ENCODE results near the gene UACA. TPM values are rescaled to one million over a fixed set of nuclear protein-coding genes. Genes with fewer than 3 reads are reported as not detected.

Gene UACA
- total and polyA plus RNA-seq, 2 donors (not counting 3 experiments of a cell fraction or from before 2014, with no cell fraction given), result 167 to 292 TPM

DNA sequence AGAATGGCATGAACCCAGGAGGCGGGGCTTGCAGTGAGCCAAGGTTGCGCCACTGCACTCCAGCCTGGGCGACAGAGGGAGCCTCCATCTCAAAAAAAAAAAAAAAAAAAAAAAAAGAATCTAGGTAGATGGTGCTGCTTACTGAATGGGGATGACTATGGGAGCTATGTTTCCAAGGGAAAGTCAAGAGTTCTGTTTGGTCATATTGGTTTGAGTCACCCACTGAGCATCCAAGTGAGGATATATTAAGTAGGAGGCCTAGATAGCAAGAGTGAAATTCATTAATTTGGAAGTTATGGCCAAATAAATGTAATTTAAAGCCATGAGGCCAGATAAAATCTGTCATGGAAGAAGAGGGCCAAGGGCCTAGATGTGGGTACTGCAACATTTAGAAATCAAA, 9.0 kb upstream of the UACA start:
- no peaks in the 10 kb centered on the region for H3K36me3 ChIP-seq (ENCODE audit: control insufficient read depth in 2 of 2, extremely low read depth in 1 of 2, insufficient read depth in 2 of 2, low read length in 2 of 2)
- H3K79me2 ChIP-seq (ENCODE audit: control insufficient read depth, insufficient read depth, low read length), result no peaks in the 10 kb centered on the region
- no peaks in the 10 kb centered on the region for H4K20me1 ChIP-seq (replicated peaks; ENCODE audit: control insufficient read depth, extremely low read depth, insufficient read depth, low read length)
- ChIA-PET POLR2A (no interaction called here), CTCF (interaction anchor here (2.3 kb wide), 1 partner anchor 39 kb away, joined by 8 read pairs; no protein-coding TSS in a partner anchor)
- no peak overlapping the region for H3K9ac ChIP-seq (replicated peaks; ENCODE audit: extremely low read depth, insufficient read depth, low read length)
- no peaks in the 10 kb centered on the region for H3K9me3 ChIP-seq (replicated peaks; ENCODE audit: control insufficient read depth, insufficient read depth, low read length)
- H3K27ac ChIP-seq (ENCODE audit: insufficient read depth, low read depth, low read length), result no peak overlapping the region
- dilution Hi-C loops (cut with MboI; ENCODE audit: extremely low pct_ligation_motif_present, low sequenced_read_pairs) (no loop called here), intact Hi-C loops (cut with micrococcal nuclease) (no loop called here)
- no peak overlapping the region for H3K4me3 ChIP-seq (replicated peaks in 1 of 3; ENCODE audit: insufficient read depth in 1 of 3, low read depth in 1 of 3, low read length in 3 of 3)
- FAIRE-seq (no peak), DNase-seq (ENCODE audit: low read depth, low spot score) (no peak)
- H3K4me2 ChIP-seq (ENCODE audit: insufficient read depth, low read length), result no peak overlapping the region
- H3K4me1 ChIP-seq (ENCODE audit: control insufficient read depth, extremely low read depth, insufficient read depth, low read length), result peaks cover 49% of the 10 kb centered on the region
- no peaks in the 10 kb centered on the region for H3K27me3 ChIP-seq (ENCODE audit: control insufficient read depth in 2 of 2, insufficient read depth in 2 of 2, low read length in 2 of 2)
- H2AFZ ChIP-seq (ENCODE audit: low read depth, low read length), result no peak overlapping the region
- H3K9me1 ChIP-seq (replicated peaks; ENCODE audit: control insufficient read depth, extremely low read depth, insufficient read depth, low read length), result no peaks in the 10 kb centered on the region
- BruUV-seq (replicated peaks), result no TSS peak
- TF ChIP-seq POLR2AphosphoS5 (IDR thresholded peaks at IDR 0.05; ENCODE audit: insufficient read depth, low read depth, low read length), result no peak
- TF ChIP-seq, protein P1, sequence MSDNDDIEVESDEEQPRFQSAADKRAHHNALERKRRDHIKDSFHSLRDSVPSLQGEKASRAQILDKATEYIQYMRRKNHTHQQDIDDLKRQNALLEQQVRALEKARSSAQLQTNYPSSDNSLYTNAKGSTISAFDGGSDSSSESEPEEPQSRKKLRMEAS (IDR thresholded peaks at IDR 0.05; ENCODE audit: insufficient read depth, insufficient read length), result no peak

DNA sequence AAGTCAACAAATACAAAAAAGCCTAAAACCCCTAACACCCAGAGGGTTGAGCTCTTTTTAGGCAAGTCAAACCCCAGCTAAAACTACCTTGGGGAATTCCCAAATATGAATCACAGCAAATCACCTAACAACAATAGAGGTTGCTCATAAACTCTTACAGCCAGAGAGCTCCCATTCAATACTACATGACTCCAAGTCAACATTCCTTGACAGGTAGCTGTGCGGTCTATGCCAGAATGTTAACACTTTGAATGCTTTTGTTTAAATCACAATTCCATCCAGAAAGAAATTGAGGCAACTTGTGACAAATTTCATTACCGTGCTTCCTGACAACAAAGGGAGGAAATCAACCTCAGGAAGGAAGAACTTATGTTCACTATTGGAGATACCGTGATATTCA, 7.5 kb upstream of the UACA start:
- no peak overlapping the region for H3K4me3 ChIP-seq (replicated peaks in 1 of 3; ENCODE audit: insufficient read depth in 1 of 3, low read depth in 1 of 3, low read length in 3 of 3)
- peak overlapping the region; percentile 18 for H2AFZ ChIP-seq (ENCODE audit: low read depth, low read length)
- no peak overlapping the region for H3K9ac ChIP-seq (replicated peaks; ENCODE audit: extremely low read depth, insufficient read depth, low read length)
- no peaks in the 10 kb centered on the region for H3K9me1 ChIP-seq (replicated peaks; ENCODE audit: control insufficient read depth, extremely low read depth, insufficient read depth, low read length)
- H3K4me2 ChIP-seq (ENCODE audit: insufficient read depth, low read length), result peak overlapping the region; percentile 47
- peaks cover 42% of the 10 kb centered on the region for H3K4me1 ChIP-seq (ENCODE audit: control insufficient read depth, extremely low read depth, insufficient read depth, low read length)
- FAIRE-seq (peak; percentile 64), DNase-seq (ENCODE audit: low read depth, low spot score) (peak; percentile 51)
- intact Hi-C loops (cut with micrococcal nuclease), result no loop called here
- dilution Hi-C loops (cut with MboI; ENCODE audit: extremely low pct_ligation_motif_present, low sequenced_read_pairs), result no loop called here
- no peaks in the 10 kb centered on the region for H4K20me1 ChIP-seq (replicated peaks; ENCODE audit: control insufficient read depth, extremely low read depth, insufficient read depth, low read length)
- H3K27me3 ChIP-seq (ENCODE audit: control insufficient read depth in 2 of 2, insufficient read depth in 2 of 2, low read length in 2 of 2), result no peaks in the 10 kb centered on the region
- H3K79me2 ChIP-seq (ENCODE audit: control insufficient read depth, insufficient read depth, low read length), result no peaks in the 10 kb centered on the region
- peak; percentile 38 for TF ChIP-seq GATA2 (IDR thresholded peaks at IDR 0.05; ENCODE audit: insufficient read depth, insufficient read length, low read depth, low read length)
- TF ChIP-seq, protein P1 (IDR thresholded peaks at IDR 0.05; ENCODE audit: insufficient read depth, insufficient read length), result no peak
- H3K9me3 ChIP-seq (replicated peaks; ENCODE audit: control insufficient read depth, insufficient read depth, low read length), result no peaks in the 10 kb centered on the region
- POLR2A ChIA-PET, result interaction anchor here (0.7 kb wide), 1 partner anchor 9 kb away, joined by 5 read pairs; no protein-coding TSS in a partner anchor
- H3K27ac ChIP-seq (ENCODE audit: insufficient read depth, low read depth, low read length), result peak overlapping the region; percentile 60
- no TSS peak for BruUV-seq (replicated peaks)
- H3K36me3 ChIP-seq (ENCODE audit: control insufficient read depth in 2 of 2, extremely low read depth in 1 of 2, insufficient read depth in 2 of 2, low read length in 2 of 2), result no peaks in the 10 kb centered on the region
- CTCF ChIA-PET, result interaction anchor here (0.7 to 1.7 kb wide), 11 partner anchors 8 to 104 kb away, joined by 3 to 16 read pairs (median 4); no protein-coding TSS in a partner anchor
